ENCODE data around the gene WTAP. TPM values are rescaled to one million over a fixed set of nuclear protein-coding genes. Genes with fewer than 3 reads are reported as not detected.
"Not testable (repeated sequence)": the region's sequence is repeated elsewhere in the genome, so short reads cannot be mapped to it uniquely, and the experiment has no call there.

WTAP gene
- total RNA-seq, 1 experiment from 2014 or later = 111 TPM

DNA sequence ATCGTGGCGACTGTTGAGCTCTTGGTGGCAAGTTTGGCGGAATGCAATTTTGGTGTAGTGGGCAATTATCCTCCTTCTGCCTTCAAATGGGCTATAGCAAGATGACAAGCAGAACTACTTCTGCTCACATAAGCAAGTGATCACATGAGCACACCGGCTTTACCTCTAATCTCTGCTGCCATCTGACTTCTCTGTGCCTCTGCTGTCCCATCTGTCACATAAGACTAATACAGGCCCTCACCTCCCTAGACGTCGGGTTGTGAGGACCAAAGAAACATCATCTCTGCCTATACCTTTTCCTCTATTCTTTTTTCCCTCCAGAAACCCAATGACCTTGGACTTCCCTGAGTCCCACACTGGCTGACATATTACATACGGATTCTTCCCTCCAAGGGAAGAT is 13.3 kb upstream of the WTAP start:
- Histone ChIP-seq H3K4me3 (no peak overlapping the region), H3K9me3 (replicated peaks) (no peaks in the 10 kb centered on the region), H3K36me3 (0 out of 2 replicates have a peak, but pooled peaks cover 3% of the 10 kb centered on the region), H3K27ac (no peak overlapping the region), H3K4me1 (replicated peaks) (0 out of 2 replicates have a peak, but pooled peaks cover 3% of the 10 kb centered on the region), H3K27me3 (replicated peaks) (no peaks in the 10 kb centered on the region)
- DNase-seq (ENCODE audit: low read depth in 1 of 2, low spot score in 2 of 2) = no peak

DNA sequence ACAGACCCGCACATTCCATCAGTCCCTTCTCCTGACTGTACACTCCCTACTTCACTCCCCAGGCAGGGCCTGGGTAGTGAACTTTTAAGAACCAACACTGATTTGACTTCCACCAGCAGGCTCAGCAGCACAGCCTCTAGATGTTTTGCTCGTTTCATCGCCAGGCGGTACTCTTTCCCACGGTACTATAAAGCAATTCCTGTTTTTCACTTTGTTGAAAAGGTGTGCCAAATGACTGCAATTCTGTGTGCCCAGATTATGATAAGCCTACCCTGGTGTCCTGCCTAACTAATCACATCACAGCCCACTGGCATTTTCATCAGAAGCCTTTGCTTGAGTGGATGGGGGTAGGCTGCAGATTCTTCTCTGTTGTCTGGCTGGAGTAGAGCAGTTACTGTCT is 12.9 kb upstream of the WTAP start:
- H3K27me3 ChIP-seq (replicated peaks) = no peaks in the 10 kb centered on the region
- H3K36me3 ChIP-seq = 0 out of 2 replicates have a peak, but pooled peaks cover 3% of the 10 kb centered on the region
- 0 out of 2 replicates have a peak, but pooled peaks cover 3% of the 10 kb centered on the region for H3K4me1 ChIP-seq (replicated peaks)
- no peaks in the 10 kb centered on the region for H3K9me3 ChIP-seq (replicated peaks)
- DNase-seq (ENCODE audit: low read depth in 1 of 2, low spot score in 2 of 2) = no peak
- no peak overlapping the region for H3K4me3 ChIP-seq
- no peak overlapping the region for H3K27ac ChIP-seq

DNA sequence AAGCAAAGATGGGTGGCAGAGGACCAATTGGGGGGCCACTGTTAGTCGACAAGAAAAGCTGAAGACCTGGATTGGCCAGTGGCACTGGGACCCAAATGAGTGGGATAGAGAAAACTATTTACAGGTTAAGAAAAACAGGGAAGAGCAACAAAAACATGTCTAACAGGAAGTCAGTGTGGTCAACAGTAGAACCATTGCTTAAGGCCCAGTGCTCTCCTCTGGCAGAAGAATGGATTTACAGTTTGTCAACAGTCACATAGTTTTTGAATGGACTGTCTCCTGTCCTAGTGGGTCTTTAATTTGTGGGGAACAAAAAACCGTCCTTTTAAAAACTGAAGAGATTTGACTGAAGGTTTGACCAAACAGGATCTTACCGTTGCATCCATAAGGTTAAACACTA is 12.1 kb upstream of the WTAP start:
- no peak overlapping the region for H3K4me3 ChIP-seq
- no peaks in the 10 kb centered on the region for H3K27me3 ChIP-seq (replicated peaks)
- DNase-seq (ENCODE audit: low read depth in 1 of 2, low spot score in 2 of 2) = no peak
- 0 out of 2 replicates have a peak, but pooled peaks cover 3% of the 10 kb centered on the region for H3K4me1 ChIP-seq (replicated peaks)
- 0 out of 2 replicates have a peak, but pooled peaks cover 3% of the 10 kb centered on the region for H3K36me3 ChIP-seq
- no peak overlapping the region for H3K27ac ChIP-seq
- H3K9me3 ChIP-seq (replicated peaks) = no peaks in the 10 kb centered on the region

DNA sequence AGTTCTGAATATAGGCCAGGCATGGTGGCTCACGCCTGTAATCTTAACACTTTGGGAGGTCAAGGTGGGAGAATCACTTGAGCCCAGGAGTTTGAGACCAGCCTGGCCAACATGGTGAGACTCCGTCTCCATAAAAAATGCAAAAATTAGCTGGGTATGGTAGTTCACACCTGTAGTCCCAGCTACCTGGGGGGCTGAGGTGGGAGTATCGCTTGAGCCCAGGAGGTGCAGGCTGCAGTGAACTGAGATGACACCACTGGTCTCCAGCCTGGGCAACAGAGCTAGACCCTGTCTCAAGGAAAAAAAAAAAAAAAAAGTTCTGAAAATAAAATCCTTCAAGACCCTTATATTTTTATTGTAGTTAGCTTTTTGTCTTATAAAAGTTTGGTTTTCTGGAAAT is 11.7 kb upstream of the WTAP start:
- DNase-seq (ENCODE audit: low read depth in 1 of 2, low spot score in 2 of 2) = no peak
- Histone ChIP-seq H3K27me3 (replicated peaks) (no peaks in the 10 kb centered on the region), H3K4me1 (replicated peaks) (0 out of 2 replicates have a peak, but pooled peaks cover 3% of the 10 kb centered on the region), H3K4me3 (no peak overlapping the region), H3K36me3 (0 out of 2 replicates have a peak, but pooled peaks cover 3% of the 10 kb centered on the region), H3K27ac (no peak overlapping the region), H3K9me3 (replicated peaks) (no peaks in the 10 kb centered on the region)

DNA sequence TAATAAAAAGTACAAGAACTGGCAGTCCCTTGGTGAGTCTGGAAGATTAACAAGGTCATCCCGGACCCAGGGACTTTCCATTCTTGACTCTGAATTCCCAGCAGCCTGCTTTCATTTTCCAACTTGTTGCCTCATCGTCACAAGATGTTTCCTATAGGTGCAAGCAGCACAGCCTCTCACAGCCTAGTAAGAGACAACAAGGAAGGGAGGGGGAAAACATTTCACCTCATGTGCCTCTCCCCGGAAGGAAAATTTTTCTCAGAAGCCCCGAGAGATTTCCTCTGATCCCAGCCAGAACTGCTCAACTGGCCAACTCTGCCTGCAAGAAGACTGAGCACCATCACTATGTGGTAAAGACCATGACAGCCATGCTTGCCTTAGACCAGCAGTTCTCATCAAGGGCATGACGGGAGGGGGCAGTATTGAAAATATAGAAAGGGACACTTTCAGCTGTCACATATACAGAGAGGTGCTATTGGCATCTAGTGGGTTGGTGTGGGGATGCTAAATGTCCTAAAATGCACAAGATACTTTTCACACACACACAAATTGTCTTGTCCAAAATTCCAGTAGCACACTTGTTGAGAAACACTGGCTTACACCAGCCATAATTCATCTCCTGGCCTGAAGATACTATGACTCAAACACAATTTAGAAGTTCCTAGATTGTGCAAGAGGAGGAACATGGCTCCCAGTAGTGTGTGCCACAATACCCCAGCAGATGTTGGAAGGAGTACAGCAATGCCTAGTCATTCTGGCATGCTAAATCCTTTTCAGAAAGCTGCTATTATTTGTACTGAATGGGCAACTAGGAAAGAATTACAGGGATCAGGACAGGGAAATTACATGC is 10.8 kb upstream of the WTAP start:
- no peak overlapping the region for H3K4me3 ChIP-seq

DNA sequence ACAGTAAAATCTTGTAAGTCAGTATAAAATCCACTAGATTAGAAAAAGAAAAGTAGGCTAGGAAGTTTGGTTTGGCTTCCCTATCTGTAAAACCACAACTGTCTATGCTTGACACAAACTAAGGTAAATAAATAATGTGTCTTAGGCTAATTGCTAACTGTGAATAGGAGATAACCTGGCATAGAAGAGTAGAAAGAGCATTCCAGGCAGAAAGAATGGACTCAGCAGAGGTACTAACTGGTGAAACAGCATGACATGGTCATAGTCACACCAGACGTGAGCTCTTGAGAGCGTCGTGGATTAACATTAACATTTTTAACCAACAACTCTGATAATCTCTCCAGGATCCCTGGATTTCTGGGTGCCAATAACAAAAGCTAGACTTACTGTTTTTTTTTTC is 8.7 kb upstream of the WTAP start:
- DNase-seq (ENCODE audit: low read depth in 1 of 2, low spot score in 2 of 2) = no peak
- H3K9me3 ChIP-seq (replicated peaks) = no peaks in the 10 kb centered on the region

More for the DNA sequence above, 10.8 kb upstream of the WTAP start:
- Histone ChIP-seq H3K27me3 (replicated peaks) (no peaks in the 10 kb centered on the region), H3K36me3 (0 out of 2 replicates have a peak, but pooled peaks cover 3% of the 10 kb centered on the region), H3K27ac (no peak overlapping the region), H3K4me1 (replicated peaks) (0 out of 2 replicates have a peak, but pooled peaks cover 3% of the 10 kb centered on the region), H3K9me3 (replicated peaks) (no peaks in the 10 kb centered on the region)
- DNase-seq (ENCODE audit: low read depth in 1 of 2, low spot score in 2 of 2) = no peak

DNA sequence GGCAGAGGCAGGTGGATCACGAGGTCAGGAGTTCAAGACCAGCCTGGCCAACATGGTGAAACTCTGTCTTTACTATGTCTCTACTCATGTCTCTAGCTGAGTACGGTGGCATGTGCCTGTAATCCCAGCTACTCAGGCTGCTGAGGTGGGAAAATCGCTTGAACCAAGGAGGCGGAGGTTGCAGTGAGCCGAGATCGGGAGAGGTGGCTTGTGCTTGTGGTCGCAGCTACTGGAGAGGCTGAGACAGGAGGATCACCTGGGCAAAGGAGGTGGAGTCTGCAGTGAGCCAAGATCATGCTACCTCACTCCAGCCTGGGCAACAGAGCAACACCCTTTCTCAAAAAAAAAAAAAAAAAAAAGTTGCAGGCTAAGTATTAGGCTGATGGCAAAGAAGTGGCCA is 8.0 kb upstream of the WTAP start:
- Histone ChIP-seq H3K36me3 (peaks cover 12% of the 10 kb centered on the region; the same call in 1 of the 2 replicates), H3K4me3 (no peak overlapping the region), H3K27ac (no peak overlapping the region), H3K9me3 (replicated peaks) (no peaks in the 10 kb centered on the region), H3K27me3 (replicated peaks) (no peaks in the 10 kb centered on the region), H3K4me1 (replicated peaks) (0 out of 2 replicates have a peak, but pooled peaks cover 3% of the 10 kb centered on the region)
- DNase-seq (ENCODE audit: low read depth in 1 of 2, low spot score in 2 of 2) = no peak

More for the DNA sequence above, 8.7 kb upstream of the WTAP start:
- no peak overlapping the region for H3K4me3 ChIP-seq
- no peaks in the 10 kb centered on the region for H3K27me3 ChIP-seq (replicated peaks)
- no peak overlapping the region for H3K27ac ChIP-seq
- H3K36me3 ChIP-seq = peaks cover 9% of the 10 kb centered on the region; the same call in 1 of the 2 replicates
- 0 out of 2 replicates have a peak, but pooled peaks cover 3% of the 10 kb centered on the region for H3K4me1 ChIP-seq (replicated peaks)

DNA sequence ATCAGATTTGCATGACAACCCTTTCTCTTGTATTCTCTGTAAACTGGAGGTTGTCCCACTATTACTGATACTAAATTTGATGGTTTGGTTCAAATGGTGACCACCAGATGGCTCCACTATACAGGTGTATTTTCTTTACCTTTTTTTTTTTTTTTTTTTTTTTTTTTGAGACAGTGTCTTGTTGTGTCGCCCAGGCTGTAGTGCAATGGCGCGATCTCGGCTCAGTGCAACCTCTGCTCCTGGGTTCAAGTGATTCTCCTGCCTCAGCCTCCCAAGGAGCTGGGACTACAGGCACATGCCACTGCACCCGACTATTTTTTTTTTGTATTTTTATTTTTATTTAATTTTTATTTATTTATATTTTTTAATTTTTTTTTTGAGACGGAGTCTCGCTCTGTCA is 6.6 kb upstream of the WTAP start:
- H3K9me3 ChIP-seq (replicated peaks) = no peaks in the 10 kb centered on the region
- no peaks in the 10 kb centered on the region for H3K27me3 ChIP-seq (replicated peaks)
- H3K27ac ChIP-seq = no peak overlapping the region
- peak in 1 of 2 experiments; percentile 36 for DNase-seq (ENCODE audit: low read depth in 1 of 2, low spot score in 2 of 2)
- peaks cover 12% of the 10 kb centered on the region; the same call in 1 of the 2 replicates for H3K36me3 ChIP-seq
- no peak overlapping the region for H3K4me3 ChIP-seq
- peaks cover 3% of the 10 kb centered on the region; the same call in 1 of the 2 replicates for H3K4me1 ChIP-seq (replicated peaks)

DNA sequence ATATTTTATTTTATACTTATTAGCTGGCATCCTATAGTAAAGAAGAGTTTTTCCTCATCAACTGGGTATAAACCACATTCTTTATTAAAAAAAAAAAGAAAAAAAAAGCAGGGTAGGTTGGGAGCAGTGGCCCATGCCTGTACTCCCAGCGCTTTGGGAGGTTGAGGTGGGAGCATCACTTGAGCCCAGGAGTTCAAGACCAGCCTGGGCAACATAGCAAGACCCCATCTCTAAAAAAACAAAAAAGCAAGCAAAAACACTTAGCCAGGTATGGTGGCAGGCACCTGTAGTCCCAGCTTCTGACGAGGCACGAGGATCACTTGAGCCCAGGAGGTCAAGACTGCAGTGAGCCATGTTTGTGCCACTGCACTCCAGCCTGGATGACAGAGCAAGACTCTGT is 5.3 kb upstream of the WTAP start:
- not testable (repeated sequence) for DNase-seq (ENCODE audit: low read depth in 1 of 2, low spot score in 2 of 2); H3K27ac ChIP-seq; H3K4me1 ChIP-seq (replicated peaks); H3K4me3 ChIP-seq; H3K27me3 ChIP-seq (replicated peaks); H3K9me3 ChIP-seq (replicated peaks)
- peaks cover 24% of the 10 kb centered on the region for H3K36me3 ChIP-seq

DNA sequence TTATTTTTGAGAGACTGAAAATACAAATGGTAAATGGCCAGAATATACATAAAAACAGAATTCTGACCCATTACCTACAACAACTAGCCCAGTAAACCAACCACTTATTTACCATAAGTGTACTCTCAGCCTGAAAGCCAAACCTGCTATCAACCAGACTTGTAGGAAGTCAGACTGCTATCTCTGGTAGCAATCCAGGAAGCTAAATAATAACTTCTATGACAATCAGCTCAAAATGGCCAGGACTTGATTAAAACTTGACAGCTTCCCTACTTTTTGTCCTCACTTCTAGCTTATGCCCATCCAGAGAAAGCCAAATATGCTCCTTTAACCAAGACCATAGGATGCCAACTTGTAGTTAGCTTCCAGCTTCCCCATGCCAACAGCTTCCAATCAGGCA is 4.7 kb upstream of the WTAP start:
- Histone ChIP-seq H3K27me3 (replicated peaks) (no peaks in the 10 kb centered on the region), H3K27ac (no peak overlapping the region), H3K36me3 (peaks cover 28% of the 10 kb centered on the region), H3K4me1 (replicated peaks) (peaks cover 6% of the 10 kb centered on the region), H3K9me3 (replicated peaks) (peaks cover 3% of the 10 kb centered on the region), H3K4me3 (no peak overlapping the region)
- DNase-seq (ENCODE audit: low read depth in 1 of 2, low spot score in 2 of 2) = no peak

DNA sequence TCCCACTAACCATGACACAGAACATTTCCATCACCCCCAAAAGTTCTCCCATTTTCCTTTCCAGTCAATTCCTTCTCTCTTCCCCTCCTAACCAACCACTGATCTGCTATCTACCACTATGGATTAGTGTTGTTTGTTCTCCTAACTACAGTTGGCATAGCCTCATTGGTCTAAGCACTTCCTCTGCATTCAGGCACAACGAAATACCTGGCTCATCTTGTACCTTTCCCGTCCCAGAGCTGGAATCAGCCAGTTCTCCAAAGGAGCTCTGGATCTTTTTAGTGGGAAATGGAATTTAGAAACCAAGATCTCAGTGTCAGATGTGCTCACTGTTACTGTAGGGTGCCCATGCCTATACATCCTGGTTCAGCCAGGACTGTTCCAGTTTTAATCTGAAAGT is 4.0 kb upstream of the WTAP start:
- Histone ChIP-seq H3K27ac (no peak overlapping the region), H3K9me3 (replicated peaks) (peaks cover 5% of the 10 kb centered on the region), H3K4me3 (no peak overlapping the region), H3K27me3 (replicated peaks) (no peaks in the 10 kb centered on the region), H3K36me3 (peaks cover 30% of the 10 kb centered on the region), H3K4me1 (replicated peaks) (peaks cover 6% of the 10 kb centered on the region)
- DNase-seq (ENCODE audit: low read depth in 1 of 2, low spot score in 2 of 2) = no peak

DNA sequence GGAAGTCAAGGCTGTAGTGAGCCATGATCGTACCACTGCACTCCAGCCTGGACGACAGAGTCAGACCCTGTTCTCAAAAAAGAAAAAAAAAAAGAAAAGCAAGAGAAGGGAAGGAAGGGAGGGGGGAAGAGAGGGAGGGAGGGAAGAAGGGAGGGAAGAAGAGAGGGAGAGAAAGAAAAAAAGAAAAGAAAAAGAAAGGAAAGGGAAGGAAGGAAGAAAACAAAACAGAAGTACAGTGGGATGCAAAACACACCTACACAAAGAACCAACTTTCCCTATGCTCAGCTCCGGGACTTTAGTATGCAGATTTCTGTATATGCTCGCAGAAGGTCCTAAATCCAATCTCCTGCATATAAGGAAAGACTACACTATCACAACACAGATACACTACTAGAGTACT is 2.5 kb upstream of the WTAP start:
- Histone ChIP-seq H3K27ac (no peak overlapping the region), H3K4me3 (no peak overlapping the region), H3K4me1 (replicated peaks) (peaks cover 19% of the 10 kb centered on the region), H3K36me3 (peaks cover 34% of the 10 kb centered on the region), H3K27me3 (replicated peaks) (no peaks in the 10 kb centered on the region), H3K9me3 (replicated peaks) (peaks cover 5% of the 10 kb centered on the region)
- no peak for DNase-seq (ENCODE audit: low read depth in 1 of 2, low spot score in 2 of 2)

DNA sequence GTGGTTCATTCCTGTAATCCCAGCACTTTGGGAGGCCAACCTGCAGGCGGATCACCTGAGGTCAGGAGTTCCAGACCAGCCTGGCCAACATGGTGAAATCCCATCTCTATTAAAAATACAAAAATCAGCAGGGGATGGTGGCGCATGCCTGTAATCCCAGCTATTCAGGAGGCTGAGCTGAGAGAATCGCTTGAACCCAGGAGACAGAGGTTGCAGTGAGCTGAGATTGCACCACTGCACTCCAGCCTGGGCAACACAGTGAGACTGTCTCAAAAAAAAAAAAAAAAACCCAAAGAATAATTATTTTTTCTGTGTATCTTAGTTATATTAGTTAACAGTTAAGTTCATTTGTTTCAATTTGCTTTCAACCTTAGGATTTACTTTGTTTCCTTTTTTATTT is 2.1 kb upstream of the WTAP start:
- DNase-seq (ENCODE audit: low read depth in 1 of 2, low spot score in 2 of 2); H3K9me3 ChIP-seq (replicated peaks); H3K27ac ChIP-seq; H3K4me3 ChIP-seq; H3K27me3 ChIP-seq (replicated peaks): not testable (repeated sequence)
- Histone ChIP-seq H3K36me3 (peaks cover 37% of the 10 kb centered on the region), H3K4me1 (replicated peaks) (peaks cover 19% of the 10 kb centered on the region)

DNA sequence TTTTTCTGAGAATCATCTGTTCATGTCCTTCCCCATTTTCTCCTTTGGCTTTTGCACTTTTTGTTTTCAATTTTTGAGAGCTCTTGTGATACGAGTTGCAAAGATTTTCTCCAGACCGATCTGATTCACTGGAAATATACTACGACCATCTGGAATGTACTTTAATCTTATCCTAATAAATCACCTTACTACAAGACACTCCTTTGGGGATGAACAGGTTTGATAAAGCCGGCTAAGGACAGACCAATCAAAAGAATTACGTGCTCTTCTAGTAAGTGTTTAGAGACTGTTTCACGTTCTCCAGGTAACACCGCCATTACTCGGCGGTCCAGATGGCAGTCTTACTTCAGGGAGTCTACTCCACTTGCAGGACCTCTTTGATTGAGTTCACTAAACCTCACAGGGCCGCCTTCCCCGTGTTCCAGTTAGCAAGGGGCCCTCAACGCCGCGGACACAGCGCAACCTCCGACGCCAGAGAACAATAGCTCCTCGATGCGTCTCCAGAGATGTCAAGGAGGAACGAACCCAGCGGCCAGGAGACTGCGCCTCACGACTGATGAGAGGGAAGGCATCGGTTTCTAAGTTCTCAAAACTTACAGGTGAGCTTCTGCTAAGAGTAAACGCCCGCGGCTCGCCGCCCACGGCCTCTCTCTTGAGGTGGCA is 920 bp upstream of the WTAP start:
- Histone ChIP-seq H3K4me1 (replicated peaks) (peaks cover 19% of the 10 kb centered on the region), H3K9me3 (replicated peaks) (peaks cover 5% of the 10 kb centered on the region), H3K27ac (peak overlapping the region; percentile 96), H3K27me3 (replicated peaks) (no peaks in the 10 kb centered on the region), H3K36me3 (peaks cover 43% of the 10 kb centered on the region), H3K4me3 (peak overlapping the region; percentile 100)
- no peak for DNase-seq (ENCODE audit: low read depth in 1 of 2, low spot score in 2 of 2)
